HG02571 (cell line): Measurements from ENCODE around the gene MYO7A.
"Not testable (repeated sequence)": the region's sequence is repeated elsewhere in the genome, so short reads cannot be mapped to it uniquely, and the experiment has no call there.

ENCODE experiments used
- ATAC-seq: cut with Tn5 transposase; IDR thresholded peaks from one replicate; pipeline ENCODE4 v1.9.1; 2021; ENCODE audit warnings: mild to moderate bottlenecking, moderate library complexity; ENCODE audit not compliant: unreplicated experiment

MYO7A gene

DNA sequence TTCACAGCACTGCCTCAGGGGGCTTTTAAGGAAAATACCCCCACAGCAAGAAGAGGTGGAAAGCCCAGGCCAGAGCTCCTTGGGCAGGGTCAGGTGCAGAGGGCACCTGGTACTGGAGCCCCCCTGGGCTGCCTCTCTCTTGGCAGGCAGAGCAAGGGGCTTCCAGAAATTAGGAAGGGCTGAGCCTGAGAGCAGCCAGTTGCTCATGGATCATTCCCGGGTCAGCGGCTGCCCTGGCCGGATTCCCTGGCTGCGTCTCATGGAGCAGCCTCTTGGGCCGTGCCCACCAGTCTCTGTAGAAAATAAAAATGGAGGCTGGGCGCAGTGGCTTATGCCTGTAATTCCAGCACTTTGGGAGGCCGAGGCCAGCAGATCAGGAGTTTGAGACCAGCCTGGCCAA, 35.7 kb upstream of the MYO7A start:
- no peak for ATAC-seq

DNA sequence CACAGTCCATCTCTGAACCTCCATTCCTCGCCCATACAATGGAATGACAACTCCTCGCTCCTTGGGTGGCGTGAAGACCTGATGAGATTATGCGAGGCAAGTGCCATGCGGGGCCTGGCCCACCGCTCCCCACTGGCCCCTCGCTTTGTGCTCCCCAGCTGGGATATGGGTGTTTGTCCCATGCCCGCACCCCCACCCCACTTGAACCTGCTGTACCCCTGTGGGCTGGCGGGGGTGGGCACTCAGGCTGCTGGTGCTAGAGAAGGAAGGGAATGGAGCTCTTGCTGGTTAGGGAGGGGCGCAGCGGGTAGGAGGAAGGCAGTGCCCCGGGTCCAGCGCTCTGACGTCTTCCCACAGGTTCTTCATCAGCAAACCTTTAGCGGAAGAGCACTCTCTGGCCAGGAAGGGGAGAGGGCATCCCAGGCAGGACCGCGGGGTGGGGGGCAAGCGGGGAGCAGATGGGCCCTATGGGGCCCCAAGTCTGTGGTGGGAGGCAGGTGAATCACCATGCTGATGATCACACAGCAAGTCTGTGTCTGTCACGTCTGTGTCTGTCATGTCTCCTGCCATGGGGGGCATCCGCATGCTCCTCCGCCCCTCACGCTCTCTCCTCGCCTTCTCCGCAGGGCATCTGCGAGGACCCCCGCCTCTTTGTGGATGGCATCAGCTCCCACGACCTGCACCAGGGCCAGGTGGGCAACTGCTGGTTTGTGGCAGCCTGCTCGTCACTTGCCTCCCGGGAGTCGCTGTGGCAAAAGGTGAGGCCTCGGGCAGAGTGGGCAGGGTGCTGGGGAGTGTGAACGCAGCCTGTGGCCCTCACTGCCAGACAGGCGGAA, 34.8 kb upstream of the MYO7A start:
- ATAC-seq = no peak

DNA sequence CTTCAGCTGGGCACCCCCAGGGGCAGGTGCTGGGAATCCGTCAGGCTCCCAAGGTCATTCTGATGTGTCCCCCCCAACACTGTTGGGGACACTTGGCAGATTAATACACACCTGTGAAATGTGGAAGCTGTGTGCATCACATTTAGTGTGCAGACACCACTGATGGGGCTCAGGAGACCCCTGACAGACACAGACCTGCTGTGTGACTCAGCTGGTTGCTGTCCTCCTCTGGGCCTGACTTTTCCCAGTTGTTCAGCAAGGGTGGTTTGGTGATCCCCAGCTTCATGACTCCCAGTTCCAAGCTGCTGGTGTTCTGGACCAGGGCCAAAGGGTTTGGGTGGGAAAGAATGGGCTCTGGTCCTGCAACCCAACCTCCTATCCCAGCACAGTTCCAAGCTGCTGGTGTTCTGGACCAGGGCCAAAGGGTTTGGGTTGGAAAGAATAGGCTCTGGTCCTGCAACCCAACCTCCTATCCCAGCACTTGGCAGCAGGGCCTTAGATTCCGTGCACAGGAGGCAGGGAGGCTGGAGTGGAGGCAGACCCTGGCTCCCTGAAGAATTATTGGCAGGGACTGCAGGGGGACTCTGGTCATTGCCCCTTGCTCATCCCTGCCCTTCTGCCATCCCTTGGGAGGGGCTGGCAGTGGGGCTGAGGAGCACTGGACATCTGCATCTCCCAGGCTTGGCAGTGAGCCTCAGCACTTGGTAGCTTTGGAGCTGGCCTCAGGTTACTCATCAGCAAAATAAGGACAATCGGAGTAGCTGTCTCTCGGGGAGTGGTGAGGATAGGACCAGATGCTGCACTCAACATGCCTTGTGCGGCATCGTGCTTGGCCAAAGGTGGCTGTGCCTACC, 33.8 kb upstream of the MYO7A start:
- no peak for ATAC-seq

DNA sequence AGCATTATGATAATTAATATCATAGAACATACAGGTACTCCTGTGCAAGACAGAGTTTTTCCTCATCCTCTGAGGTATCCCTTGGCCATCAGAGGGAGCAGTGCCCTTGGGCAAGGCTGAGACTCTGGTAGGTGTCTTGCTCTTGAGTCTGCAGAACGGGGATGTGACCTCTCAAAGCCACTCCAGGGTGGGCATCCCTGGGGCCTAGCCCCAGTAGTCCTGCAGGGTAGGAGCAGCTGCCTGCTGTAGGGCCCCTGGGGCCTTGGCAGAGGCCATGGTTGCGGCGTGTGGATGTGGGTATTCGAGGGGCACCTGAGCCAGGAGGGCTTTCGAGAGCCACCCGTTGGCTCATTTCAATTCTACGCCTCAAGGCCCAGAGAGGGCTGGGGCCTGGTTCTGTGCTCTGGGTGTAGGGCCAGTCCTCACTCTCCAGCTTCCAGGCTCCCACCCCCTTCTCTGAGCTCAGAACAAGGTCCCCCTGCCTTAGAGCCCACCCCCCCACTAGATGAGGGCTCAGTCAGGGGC, 33.1 kb upstream of the MYO7A start:
- no peak for ATAC-seq

DNA sequence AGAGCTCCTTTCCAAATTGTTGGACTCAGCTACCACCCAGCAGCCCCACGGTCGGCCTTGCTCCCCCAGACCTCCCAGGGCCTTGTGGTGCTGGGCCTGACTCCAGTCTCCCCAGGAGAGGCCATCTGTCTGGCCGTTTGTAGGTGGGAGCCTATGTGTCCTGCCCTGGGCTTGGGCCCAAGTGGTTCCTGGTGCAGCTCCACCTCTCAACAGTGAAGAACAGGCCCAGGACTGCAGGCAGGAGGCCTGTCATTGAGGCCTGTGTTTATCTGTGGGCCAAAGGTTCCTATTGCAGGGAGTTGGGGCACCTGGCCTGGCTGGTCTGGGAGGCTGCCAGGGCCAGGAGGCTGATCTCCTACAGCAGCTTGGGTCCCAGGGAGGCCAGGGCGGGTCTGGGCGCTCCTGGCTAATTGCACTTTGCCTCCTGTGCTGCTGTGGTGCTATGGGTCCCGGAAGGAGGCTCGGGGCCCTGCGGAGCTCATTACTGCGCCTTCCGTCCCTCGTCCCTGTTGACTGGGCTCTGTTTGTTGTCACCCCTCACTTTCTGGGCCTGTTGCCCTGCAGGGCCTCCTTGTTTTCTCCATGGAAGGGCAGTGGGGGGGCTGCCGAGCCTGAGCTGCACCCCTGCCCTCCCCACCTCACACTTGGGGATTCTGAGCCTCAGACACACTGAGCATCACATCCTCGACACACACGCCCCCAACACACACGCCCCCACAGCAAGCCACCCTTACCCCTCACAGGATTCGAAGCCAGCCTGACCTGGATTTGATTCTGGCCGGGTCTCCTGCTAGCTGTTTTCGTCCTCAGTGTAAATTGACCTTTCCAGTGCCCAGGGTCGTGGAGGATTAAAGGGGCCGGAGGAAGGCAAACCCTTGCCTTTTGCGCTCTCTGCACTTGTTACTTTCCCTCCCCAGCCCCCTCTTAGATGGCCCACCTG, 32.2 kb upstream of the MYO7A start:
- no peak for ATAC-seq

DNA sequence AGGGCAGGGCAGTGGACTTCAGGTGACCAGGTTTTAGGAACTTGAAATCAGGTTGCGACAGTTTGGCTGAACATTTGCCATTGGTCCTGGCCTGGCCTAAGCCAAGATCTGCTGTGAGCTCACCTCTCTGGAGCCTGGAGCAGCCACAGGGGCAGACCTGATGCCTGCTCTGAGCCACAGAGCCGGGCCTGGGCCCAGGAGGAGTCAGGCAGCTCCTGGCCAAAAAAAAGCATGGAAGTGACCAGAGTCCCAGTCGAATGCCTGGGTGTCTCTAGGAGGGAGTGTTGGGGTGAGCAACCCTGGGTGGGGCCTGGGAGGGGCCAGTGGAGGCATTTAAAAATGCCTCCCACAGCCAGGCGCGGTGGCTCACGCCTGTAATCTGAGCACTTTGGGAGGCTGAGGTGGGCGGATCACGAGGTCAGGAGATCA, 31.4 kb upstream of the MYO7A start:
- ATAC-seq = no peak

DNA sequence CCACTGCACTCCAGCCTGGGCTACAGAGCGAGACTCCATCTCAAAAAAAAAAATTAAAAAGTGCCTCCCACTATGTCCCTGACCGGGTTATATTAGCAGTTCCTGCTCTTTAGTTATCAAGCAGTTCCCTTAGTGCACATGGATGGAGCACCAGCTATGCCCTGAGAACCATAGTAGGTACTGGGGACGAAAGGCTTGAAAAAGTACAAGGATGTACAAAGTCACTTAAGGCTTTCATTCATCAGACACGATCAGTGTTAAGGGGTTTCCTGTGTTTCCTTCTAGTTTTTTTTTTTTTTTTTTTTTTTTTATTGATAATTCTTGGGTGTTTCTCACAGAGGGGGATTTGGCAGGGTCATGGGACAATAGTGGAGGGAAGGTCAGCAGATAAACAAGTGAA, 30.9 kb upstream of the MYO7A start:
- ATAC-seq = not testable (repeated sequence)

DNA sequence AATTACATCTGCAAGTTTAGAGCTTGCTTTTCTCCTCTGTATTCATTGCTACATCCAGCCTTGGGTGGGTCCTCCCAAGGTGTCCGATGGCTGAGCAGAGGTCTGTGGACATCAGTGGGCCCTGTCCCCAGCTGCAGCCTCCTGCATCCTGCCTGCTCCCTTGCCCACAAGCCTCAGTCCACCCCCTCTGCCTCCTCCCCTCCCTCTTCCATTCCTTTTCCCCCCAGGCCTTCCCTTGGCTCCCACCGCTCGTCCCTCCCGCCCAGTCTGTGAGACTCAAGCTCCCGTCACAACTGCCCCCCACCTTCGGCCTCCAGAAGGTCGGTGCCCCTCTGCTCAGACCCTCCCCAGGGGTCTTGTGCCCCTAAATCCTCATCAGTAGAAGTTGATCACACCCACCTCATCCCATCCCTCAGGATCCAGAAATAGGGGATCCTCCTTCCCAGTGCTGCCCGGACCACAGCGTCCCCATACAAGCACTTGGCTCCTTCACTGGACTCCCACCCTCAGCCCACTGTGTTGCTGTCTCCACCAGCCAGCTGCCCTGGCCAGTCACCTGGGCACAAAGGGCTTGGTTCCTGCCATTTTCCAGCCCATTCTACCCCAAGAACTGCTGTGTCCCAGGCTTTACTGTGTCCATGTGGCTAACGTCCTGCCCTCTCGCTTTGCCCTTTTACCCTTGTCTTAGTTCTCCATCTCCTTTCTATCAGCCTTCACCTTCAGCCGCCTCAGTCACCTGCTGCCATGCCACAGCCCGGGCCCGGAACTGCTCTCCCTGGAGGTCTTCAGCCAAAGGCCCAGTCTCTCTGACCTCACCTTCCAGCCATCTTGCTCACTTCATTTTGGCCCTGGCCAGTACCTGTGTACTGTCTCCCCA, 27.6 kb upstream of the MYO7A start:
- ATAC-seq = no peak

DNA sequence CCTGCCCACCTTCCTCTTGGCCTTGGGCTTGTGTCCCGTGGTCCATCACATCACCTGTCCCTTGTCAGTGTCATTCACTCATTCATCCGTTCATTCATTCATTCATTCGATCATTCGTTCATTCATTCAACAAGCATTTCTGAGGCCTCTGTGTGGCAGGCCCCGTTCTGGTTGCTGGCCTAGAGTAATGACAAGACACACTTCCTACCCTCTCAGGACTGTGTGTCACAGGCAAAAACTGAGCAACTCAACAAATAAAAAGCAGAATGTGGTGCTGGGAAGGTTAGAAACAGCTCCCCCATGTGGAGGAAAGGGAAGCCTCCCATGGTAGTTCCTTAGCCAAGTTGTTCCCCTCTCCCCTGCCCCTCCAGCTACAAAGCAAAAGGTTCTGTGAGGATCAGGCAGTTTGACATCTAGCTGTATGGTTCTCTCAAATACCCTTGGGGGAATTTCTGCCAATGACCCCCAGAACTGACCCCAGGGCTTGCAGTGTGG, 27.0 kb upstream of the MYO7A start:
- no peak for ATAC-seq

DNA sequence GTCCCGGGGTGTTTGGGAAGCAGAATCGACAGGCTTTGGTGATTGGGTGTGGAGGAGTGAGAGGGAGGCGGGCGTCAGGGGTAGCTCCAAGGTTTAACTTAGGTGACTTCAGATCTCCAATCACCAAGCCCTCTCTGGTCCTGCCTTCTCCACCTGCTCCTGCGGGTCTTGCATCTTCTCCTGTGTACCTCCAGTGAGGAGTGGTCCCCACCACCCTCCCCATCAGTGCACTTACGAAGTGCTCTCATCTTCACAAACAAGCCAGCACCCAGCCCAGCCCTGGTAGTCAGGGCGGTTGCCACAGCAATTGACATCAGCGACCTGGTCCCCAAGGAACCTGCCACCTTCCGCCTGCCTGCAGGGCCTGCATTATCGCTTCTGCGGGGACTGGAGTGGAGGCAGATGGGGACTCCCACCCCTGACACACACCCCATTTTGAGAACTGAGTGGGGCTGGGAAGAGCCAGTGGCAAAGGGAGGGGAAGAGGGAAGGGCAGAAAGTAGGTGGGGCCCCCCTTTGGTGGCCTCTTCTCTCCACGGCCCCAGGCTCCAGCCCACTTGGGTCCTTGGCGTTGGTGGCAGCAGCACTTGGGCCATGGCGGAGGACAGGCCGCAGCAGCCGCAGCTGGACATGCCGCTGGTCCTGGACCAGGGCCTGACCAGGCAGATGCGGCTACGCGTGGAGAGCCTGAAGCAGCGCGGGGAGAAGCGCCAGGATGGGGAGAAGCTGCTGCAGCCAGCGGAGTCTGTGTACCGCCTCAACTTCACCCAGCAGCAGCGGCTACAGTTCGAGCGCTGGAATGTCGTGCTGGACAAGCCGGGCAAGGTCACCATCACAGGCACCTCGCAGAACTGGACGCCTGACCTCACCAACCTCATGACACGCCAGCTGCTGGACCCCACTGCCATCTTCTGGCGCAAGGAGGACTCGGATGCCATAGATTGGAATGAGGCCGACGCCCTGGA, 25.5 kb upstream of the MYO7A start, which contains the start of gene OMP:
Gene OMP, plus strand, starts transcription at position 595 of the 965 bp plus-strand sequence. Its CDS starts 0 bp downstream, at position 595.
- ATAC-seq = no peak

DNA sequence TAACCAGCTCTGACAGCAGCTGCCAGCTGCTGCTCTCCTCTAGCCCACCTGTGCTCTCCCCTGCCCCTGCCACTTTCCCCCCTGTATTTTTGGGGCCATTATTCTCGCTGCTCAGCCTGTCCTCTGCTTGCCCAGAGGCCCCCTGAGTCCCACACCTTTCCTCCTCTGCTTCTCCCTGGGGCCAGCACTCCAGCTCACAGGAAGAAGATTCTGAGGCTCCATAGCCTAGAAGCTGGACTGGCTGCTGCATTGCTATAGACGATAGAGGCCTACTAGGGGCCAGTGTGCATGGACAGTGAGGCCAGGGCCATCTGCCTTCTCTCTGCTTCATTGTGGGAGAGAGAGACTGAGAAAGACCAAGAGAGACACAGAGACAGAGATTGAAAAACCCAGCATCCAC, 24.7 kb upstream of the MYO7A start:
- ATAC-seq = no peak

DNA sequence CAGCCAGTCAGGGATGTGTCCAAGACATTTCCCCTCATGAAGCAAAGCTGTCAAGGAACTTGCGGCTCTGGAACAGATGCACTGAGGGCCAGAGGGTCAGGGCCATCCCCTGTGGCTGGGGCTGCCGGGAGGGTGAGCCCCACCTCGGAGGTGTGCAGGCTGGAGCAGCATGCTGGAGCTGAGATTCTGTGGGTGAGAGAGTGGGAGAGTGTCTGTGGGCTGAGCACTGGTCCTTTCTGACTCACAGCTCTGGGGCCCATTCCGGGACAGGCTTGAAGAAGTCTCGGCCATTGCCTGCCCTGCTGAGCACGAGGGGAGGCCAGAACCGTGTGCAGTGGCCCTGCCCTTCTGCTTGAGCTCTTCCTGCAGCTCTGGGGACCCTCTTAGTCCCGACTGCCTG, 23.3 kb upstream of the MYO7A start:
- no peak for ATAC-seq

DNA sequence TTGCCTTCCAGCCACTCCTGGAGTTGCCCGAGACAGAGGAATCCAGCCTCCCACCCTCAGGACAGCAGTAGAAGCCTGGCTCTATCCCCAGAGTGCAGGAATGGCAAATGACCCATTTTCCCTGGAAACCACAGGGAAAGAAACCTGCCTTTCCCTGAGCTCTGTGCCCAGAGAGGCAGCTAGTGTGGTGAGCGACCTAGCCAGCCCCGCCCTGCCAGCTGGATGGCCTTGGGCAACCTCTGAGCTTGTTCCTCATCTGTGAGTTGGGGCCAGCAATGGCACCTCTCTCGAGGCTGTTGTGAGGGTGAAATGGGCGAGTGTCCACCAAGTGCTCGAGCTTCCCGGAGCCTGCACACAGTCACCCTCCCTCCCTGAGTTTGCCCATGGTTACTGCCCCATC, 21.7 kb upstream of the MYO7A start:
- ATAC-seq = no peak

DNA sequence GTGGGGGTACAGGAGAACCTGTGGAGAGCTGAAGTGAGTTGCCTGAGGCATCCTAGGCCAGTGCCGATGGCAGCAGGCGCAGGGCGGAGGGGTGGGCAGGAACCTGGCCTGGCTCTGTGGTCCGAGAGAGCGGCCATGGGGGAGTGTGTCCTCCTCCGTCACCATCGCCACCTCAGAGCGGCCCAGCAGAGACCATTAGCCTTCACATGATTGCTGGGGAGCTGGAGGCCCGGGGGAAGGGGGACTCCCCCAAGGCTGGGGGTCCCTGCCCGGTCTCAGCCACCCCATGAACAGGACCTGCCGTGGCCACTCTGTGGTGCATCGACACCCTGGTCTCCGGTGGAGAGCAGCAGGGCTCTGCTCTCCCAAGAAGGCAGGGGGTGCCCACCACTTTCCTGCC, 21.3 kb upstream of the MYO7A start:
- no peak for ATAC-seq

DNA sequence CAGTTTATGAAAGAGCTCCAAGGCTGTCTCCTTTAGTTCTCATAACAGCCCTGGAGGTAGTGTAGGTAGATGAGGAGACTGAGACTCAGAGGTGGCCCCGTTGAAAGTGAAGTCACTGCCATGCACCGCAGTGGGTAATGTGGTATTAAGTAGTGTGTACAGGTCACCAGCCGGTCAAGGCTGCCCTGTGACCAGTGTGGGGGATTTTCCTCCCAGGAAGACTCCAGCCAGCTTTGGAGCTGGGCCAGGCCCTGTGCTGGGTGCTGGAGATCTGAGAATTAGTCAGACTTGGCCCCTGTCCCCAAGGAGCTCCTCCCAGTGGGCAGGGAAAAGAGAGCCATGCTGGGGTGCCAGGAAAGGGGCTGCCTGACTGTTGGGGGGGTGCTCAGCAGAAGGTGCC, 20.1 kb upstream of the MYO7A start:
- ATAC-seq = no peak

DNA sequence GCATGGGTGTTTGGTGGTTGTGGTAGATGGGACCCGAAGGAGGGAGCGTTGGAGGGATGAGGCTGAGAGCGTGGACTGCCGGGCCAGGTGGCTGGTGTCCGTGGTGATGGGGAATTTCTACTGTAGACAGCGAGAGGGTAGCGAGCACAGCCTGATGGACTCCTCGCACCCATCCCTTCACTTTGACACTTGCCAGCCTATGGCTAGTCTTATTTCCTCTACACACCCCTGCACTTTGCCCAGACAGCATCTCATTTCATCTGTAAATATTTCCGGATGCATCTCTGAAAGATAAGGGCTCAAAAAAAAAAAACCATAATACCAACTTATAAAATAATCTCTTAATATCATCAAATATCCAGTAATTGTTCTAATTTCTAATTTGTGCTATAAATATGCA, 19.6 kb upstream of the MYO7A start:
- ATAC-seq = no peak

DNA sequence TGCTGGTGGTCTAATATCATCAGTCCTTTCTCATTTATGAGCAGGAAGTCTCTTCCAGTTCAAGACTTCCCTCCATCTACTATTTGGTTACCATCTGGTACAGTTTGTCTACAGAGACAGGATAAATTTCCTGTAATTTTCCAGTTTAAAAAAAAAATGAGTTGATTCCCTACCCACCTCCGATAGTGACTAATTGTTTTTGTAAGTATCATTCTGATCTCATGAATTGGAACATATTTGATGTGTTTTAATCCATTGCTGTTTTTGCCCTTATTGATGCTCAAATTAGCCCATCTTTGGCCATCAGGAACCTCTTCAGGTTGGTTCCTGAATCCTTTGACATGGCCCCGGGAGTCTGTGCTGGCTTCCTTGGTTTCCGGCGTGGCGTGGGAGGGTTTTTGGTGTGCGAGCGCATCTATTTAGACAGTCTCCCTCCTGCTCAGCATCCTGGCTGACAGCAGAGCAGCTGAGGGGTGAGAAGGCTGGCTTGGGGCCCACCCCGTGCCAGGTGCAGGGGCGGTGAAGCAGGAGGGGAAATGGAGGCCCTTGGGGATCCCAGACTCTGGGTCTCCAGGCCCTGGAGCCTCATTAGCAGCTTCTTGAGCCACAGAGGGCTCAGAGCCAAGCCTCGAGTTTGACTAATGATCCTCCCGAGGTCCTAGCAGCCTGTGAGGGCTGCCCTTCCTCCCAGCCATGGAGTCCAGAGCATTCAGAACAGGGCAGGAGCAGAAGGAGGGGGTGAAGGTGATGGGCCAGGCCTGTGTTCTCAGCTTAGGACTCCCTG, 18.6 kb upstream of the MYO7A start:
- ATAC-seq = no peak

DNA sequence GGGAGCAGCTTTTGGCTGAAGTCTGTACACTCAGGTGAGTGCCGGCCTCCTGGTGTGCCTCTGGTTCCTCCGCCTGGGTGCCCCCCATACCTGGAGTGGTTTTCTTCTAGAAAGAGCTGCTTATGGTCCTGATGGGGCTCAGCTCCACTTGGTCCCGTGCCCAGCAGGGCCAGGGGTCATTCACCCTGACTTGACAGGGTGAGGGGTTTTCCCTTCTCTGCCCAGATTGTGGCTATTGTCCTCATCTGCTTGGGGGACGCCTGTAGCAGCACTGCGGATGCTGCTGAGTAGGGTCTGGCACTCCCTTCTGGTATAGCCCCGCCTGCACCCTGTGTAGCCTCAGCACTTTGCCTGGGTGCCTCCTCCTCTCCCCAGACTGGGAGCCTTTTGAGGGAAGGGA, 17.2 kb upstream of the MYO7A start:
- no peak for ATAC-seq
